ENCODE measurements around the gene GRM8. TPM values are rescaled to one million over a fixed set of nuclear protein-coding genes. Genes with fewer than 3 reads are reported as not detected.

GRM8 gene
- total and polyA plus RNA-seq, 2 donors, result 0.27 to 0.38 TPM

DNA sequence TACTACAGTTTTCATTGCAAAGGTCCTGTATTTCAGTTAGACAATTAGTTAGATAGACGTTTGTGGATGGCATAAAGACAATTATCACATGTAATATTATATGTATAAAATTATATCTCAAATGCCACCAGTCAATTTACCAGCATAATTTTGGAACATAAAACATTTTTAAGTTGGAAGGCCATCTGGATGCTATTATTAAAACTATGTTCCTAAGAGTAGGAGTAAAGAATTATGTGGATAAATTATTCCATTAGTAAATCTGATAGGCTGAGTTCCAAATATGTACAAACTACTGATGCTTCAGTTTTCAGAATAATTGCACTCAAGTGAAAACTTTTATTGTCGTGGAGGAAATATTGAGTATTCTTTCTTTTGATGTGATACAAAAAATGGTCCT, 790.3 kb downstream of the GRM8 start:
- Histone ChIP-seq H3K36me3 (ENCODE audit: control insufficient read depth in 2 of 2, insufficient read depth in 2 of 2, low read length in 1 of 2) (no peaks in the 10 kb centered on the region), H3K4me1 (ENCODE audit: control insufficient read depth in 2 of 2, insufficient read depth in 2 of 2, low read length in 2 of 2) (no peaks in the 10 kb centered on the region), H3K27me3 (ENCODE audit: control insufficient read depth in 2 of 2, insufficient read depth in 1 of 2, low read length in 1 of 2) (no peaks in the 10 kb centered on the region), H3K27ac (ENCODE audit: low read depth in 1 of 2, low read length in 1 of 2) (no peak overlapping the region), H3K9me3 (ENCODE audit: control insufficient read depth in 2 of 2, insufficient read depth in 1 of 2, low read length in 1 of 2) (no peaks in the 10 kb centered on the region), H3K4me3 (ENCODE audit: low read length in 2 of 2) (no peak overlapping the region)
- no peak for DNase-seq (ENCODE audit: low read depth in 6 of 9, low spot score in 9 of 9)
- 79% methylated on average over 2 of the region's 2 CpGs for WGBS

DNA sequence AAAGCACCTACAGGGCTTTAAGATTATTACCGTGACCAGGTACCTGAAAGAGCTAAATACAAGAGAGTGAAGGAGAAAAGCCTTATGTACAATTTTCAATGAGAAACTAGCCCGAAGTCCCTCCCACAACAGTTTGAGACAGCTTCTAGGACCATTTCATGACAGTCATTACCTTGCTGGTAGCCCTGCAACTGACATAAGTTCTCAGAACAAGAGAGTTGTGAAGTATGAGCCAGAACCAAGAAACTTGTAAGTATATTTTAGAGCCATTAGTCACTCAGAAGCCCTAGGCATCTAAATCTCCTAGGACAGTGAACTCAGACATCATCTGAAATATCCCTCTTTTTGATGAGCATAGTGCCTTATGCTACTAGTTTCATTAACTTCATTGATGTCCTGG, 792.1 kb downstream of the GRM8 start:
- Histone ChIP-seq H3K9me3 (ENCODE audit: control insufficient read depth in 2 of 2, insufficient read depth in 1 of 2, low read length in 1 of 2) (no peaks in the 10 kb centered on the region), H3K4me3 (ENCODE audit: low read length in 2 of 2) (no peak overlapping the region), H3K36me3 (ENCODE audit: control insufficient read depth in 2 of 2, insufficient read depth in 2 of 2, low read length in 1 of 2) (no peaks in the 10 kb centered on the region), H3K27ac (ENCODE audit: low read depth in 1 of 2, low read length in 1 of 2) (no peak overlapping the region), H3K27me3 (ENCODE audit: control insufficient read depth in 2 of 2, insufficient read depth in 1 of 2, low read length in 1 of 2) (no peaks in the 10 kb centered on the region), H3K4me1 (ENCODE audit: control insufficient read depth in 2 of 2, insufficient read depth in 2 of 2, low read length in 2 of 2) (no peaks in the 10 kb centered on the region)
- no peak for DNase-seq (ENCODE audit: low read depth in 6 of 9, low spot score in 9 of 9)
- WGBS, result 85% methylated on average over 2 of the region's 2 CpGs

DNA sequence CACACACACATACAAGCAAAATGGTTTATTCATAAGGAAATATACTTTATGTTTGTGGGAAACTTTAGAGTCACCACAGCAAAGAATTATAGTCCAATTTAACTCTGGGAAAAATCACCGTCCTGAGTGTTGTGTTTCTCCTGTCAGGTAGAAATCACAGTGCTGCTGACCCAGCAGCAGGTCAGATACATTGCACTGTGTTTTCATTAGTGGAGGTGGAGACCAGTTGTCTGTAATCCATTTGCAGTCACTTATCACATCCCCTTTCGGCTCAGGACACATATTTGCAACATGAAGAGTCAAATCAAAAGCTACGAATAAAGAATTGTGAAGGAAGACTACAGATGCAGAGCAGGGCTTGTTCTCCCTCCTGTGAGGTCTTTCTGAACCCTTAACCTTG, 799.6 kb downstream of the GRM8 start:
- Histone ChIP-seq H3K4me1 (ENCODE audit: control insufficient read depth in 2 of 2, insufficient read depth in 2 of 2, low read length in 2 of 2) (no peaks in the 10 kb centered on the region), H3K9me3 (ENCODE audit: control insufficient read depth in 2 of 2, insufficient read depth in 1 of 2, low read length in 1 of 2) (no peaks in the 10 kb centered on the region), H3K4me3 (ENCODE audit: low read length in 2 of 2) (no peak overlapping the region), H3K27ac (ENCODE audit: low read depth in 1 of 2, low read length in 1 of 2) (no peak overlapping the region), H3K27me3 (ENCODE audit: control insufficient read depth in 2 of 2, insufficient read depth in 1 of 2, low read length in 1 of 2) (no peaks in the 10 kb centered on the region), H3K36me3 (ENCODE audit: control insufficient read depth in 2 of 2, insufficient read depth in 2 of 2, low read length in 1 of 2) (no peaks in the 10 kb centered on the region)
- 88% methylated on average over 3 of the region's 3 CpGs for WGBS
- DNase-seq (ENCODE audit: low read depth in 6 of 9, low spot score in 9 of 9), result no peak

DNA sequence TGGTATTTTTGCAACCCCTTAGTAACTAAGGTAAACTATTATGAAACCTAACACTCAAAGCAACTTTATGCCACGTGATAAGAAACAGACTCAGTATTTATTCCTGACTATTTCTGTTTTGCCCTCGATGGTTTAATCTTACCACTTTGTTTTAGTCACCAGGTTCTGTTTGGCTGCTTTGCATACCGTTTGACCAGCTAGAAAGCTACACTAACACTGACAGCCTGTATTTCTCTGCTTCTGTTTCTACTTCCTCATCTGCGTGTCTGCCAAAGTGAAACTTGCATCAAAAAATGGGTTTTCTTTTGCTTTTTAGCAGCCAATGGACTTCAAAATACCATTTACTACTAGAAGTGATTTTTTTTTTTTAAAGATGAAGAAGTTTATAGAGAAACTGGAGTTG, 802.5 kb downstream of the GRM8 start:
- H3K36me3 ChIP-seq (ENCODE audit: control insufficient read depth in 2 of 2, insufficient read depth in 2 of 2, low read length in 1 of 2), result no peaks in the 10 kb centered on the region
- H3K9me3 ChIP-seq (ENCODE audit: control insufficient read depth in 2 of 2, insufficient read depth in 1 of 2, low read length in 1 of 2), result no peaks in the 10 kb centered on the region
- H3K4me3 ChIP-seq (ENCODE audit: low read length in 2 of 2), result no peak overlapping the region
- H3K27me3 ChIP-seq (ENCODE audit: control insufficient read depth in 2 of 2, insufficient read depth in 1 of 2, low read length in 1 of 2), result no peaks in the 10 kb centered on the region
- no peak overlapping the region for H3K27ac ChIP-seq (ENCODE audit: low read depth in 1 of 2, low read length in 1 of 2)
- 24% methylated on average over 4 of the region's 4 CpGs for WGBS
- H3K4me1 ChIP-seq (ENCODE audit: control insufficient read depth in 2 of 2, insufficient read depth in 2 of 2, low read length in 2 of 2), result no peaks in the 10 kb centered on the region
- DNase-seq (ENCODE audit: low read depth in 6 of 9, low spot score in 9 of 9), result no peak

DNA sequence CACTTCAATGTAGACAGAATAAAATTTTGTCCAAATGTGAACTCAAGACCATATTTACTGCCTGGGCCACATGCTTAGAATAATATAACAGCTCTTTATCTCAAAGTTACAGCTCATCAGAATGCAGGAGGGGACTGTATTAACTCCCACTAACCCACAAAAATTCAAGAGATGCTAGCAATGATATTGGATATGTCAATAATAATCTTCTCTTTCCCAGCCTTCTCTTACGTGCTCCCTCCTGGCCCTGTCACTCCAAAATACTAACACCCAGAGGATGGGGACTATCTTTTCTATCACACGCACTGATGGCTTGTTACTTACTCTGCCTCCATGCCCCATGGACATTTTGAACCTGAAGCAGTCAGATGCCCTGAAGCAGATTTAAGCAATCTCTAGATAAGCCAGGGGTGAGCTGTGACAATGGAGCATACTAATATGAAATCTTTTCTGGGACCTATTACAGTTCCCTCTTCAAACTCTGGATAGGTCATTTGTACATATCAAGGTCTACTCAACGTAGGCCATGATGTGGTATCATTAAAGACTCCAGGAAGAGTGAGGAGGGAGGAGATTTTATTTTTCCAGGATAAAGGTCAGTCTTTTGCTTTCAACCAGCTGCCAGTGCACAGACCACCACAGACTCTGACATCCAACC, 803.0 kb downstream of the GRM8 start:
- Histone ChIP-seq H3K27ac (ENCODE audit: low read depth in 1 of 2, low read length in 1 of 2) (no peak overlapping the region), H3K27me3 (ENCODE audit: control insufficient read depth in 2 of 2, insufficient read depth in 1 of 2, low read length in 1 of 2) (no peaks in the 10 kb centered on the region), H3K4me1 (ENCODE audit: control insufficient read depth in 2 of 2, insufficient read depth in 2 of 2, low read length in 2 of 2) (no peaks in the 10 kb centered on the region), H3K36me3 (ENCODE audit: control insufficient read depth in 2 of 2, insufficient read depth in 2 of 2, low read length in 1 of 2) (no peaks in the 10 kb centered on the region), H3K4me3 (ENCODE audit: low read length in 2 of 2) (no peak overlapping the region), H3K9me3 (ENCODE audit: control insufficient read depth in 2 of 2, insufficient read depth in 1 of 2, low read length in 1 of 2) (no peaks in the 10 kb centered on the region)
- DNase-seq (ENCODE audit: low read depth in 6 of 9, low spot score in 9 of 9), result no peak
- 90% methylated on average over 3 of the region's 3 CpGs for WGBS

DNA sequence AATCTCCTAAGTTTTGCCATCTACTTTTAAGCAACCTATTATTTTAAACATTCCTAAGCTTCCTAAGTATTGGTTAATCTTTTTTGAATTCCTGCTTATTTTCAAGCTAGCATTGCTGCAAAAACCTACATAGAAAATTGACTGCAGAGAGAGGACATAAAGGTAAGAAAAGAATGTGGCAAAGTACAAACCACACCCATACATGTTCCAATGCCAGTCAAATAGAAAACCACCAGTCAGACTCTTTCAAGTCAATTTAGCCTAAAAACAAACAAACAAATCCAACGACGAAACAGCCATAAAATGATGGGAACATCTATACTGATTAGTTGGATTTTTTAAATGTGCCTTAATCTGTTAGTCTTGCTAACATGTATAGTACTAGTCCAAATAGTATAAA, 804.8 kb downstream of the GRM8 start:
- Histone ChIP-seq H3K4me1 (ENCODE audit: control insufficient read depth in 2 of 2, insufficient read depth in 2 of 2, low read length in 2 of 2) (no peaks in the 10 kb centered on the region), H3K27ac (ENCODE audit: low read depth in 1 of 2, low read length in 1 of 2) (no peak overlapping the region), H3K9me3 (ENCODE audit: control insufficient read depth in 2 of 2, insufficient read depth in 1 of 2, low read length in 1 of 2) (no peaks in the 10 kb centered on the region), H3K36me3 (ENCODE audit: control insufficient read depth in 2 of 2, insufficient read depth in 2 of 2, low read length in 1 of 2) (no peaks in the 10 kb centered on the region), H3K4me3 (ENCODE audit: low read length in 2 of 2) (no peak overlapping the region), H3K27me3 (ENCODE audit: control insufficient read depth in 2 of 2, insufficient read depth in 1 of 2, low read length in 1 of 2) (no peaks in the 10 kb centered on the region)
- WGBS, result 79% methylated on average over 2 of the region's 2 CpGs
- no peak for DNase-seq (ENCODE audit: low read depth in 6 of 9, low spot score in 9 of 9)

DNA sequence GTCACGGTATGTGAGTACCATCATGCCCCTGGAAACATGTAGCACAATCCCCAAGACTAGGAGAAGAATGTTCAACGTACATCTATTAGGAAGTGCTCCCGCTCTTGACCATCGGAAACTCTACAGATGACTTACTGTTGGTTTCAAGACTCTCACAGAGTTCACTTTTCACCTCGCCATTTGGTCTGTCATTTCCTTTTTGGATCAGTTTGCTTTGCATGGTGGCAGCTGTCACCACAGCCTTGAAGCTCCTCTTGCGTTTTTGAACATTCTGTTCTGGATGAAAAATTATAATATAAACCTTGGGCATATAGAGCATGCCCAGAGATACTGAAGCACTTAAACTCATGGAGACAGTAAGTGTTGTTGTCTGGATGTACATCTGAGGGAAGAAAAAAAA, 806.8 kb downstream of the GRM8 start:
- Histone ChIP-seq H3K4me1 (ENCODE audit: control insufficient read depth in 2 of 2, insufficient read depth in 2 of 2, low read length in 2 of 2) (no peaks in the 10 kb centered on the region), H3K9me3 (ENCODE audit: control insufficient read depth in 2 of 2, insufficient read depth in 1 of 2, low read length in 1 of 2) (no peaks in the 10 kb centered on the region), H3K27me3 (ENCODE audit: control insufficient read depth in 2 of 2, insufficient read depth in 1 of 2, low read length in 1 of 2) (no peaks in the 10 kb centered on the region), H3K27ac (ENCODE audit: low read depth in 1 of 2, low read length in 1 of 2) (no peak overlapping the region), H3K36me3 (ENCODE audit: control insufficient read depth in 2 of 2, insufficient read depth in 2 of 2, low read length in 1 of 2) (no peaks in the 10 kb centered on the region), H3K4me3 (ENCODE audit: low read length in 2 of 2) (no peak overlapping the region)
- no peak for DNase-seq (ENCODE audit: low read depth in 6 of 9, low spot score in 9 of 9)
- 92% methylated on average over 6 of the region's 6 CpGs for WGBS

DNA sequence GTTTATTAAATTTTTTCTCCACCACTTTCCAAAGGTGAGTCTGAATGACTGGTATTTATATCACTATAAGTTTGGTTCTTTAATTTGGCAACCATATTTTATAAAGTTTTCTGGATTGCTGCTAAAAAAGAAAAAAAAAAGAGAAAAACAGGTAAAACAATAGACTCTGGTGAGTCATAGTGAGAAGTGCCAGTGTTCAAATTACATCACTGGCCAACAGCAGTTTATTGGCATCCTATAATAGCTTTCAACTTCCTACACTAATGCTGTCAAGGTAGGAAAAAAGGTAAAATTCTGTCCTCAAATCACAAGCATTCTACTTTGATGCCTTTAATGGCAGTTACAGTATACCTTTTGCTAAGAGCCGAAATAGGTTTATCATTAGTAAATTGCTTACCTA, 808.8 kb downstream of the GRM8 start:
- no peaks in the 10 kb centered on the region for H3K27me3 ChIP-seq (ENCODE audit: control insufficient read depth in 2 of 2, insufficient read depth in 1 of 2, low read length in 1 of 2)
- WGBS, result 98% methylated on average over 1 of the region's 1 CpG
- H3K4me3 ChIP-seq (ENCODE audit: low read length in 2 of 2), result no peak overlapping the region
- no peaks in the 10 kb centered on the region for H3K4me1 ChIP-seq (ENCODE audit: control insufficient read depth in 2 of 2, insufficient read depth in 2 of 2, low read length in 2 of 2)
- no peak overlapping the region for H3K27ac ChIP-seq (ENCODE audit: low read depth in 1 of 2, low read length in 1 of 2)
- no peak for DNase-seq (ENCODE audit: low read depth in 6 of 9, low spot score in 9 of 9)
- no peaks in the 10 kb centered on the region for H3K36me3 ChIP-seq (ENCODE audit: control insufficient read depth in 2 of 2, insufficient read depth in 2 of 2, low read length in 1 of 2)
- H3K9me3 ChIP-seq (ENCODE audit: control insufficient read depth in 2 of 2, insufficient read depth in 1 of 2, low read length in 1 of 2), result no peaks in the 10 kb centered on the region

DNA sequence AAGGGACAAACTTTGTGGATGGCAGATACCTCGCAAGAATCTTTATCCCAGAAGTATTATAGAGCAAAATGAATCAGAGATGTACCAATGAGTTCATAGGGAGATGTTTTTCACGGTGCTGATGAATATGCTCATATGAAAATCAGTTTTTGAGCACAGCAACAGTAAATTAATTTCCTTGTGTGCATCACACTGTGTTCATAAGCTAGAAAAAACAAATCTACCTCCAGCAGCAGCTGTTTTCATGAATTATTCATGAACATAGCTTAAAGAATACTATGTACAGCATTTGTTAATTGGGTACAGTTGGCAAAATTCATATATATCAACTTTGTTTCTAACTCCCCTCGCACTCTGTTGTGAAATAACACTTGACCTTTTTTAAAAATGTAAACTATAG, 809.8 kb downstream of the GRM8 start:
- no peaks in the 10 kb centered on the region for H3K27me3 ChIP-seq (ENCODE audit: control insufficient read depth in 2 of 2, insufficient read depth in 1 of 2, low read length in 1 of 2)
- DNase-seq (ENCODE audit: low read depth in 6 of 9, low spot score in 9 of 9), result no peak
- H3K36me3 ChIP-seq (ENCODE audit: control insufficient read depth in 2 of 2, insufficient read depth in 2 of 2, low read length in 1 of 2), result no peaks in the 10 kb centered on the region
- H3K4me1 ChIP-seq (ENCODE audit: control insufficient read depth in 2 of 2, insufficient read depth in 2 of 2, low read length in 2 of 2), result no peaks in the 10 kb centered on the region
- no peak overlapping the region for H3K4me3 ChIP-seq (ENCODE audit: low read length in 2 of 2)
- no peak overlapping the region for H3K27ac ChIP-seq (ENCODE audit: low read depth in 1 of 2, low read length in 1 of 2)
- WGBS, result 87% methylated on average over 3 of the region's 3 CpGs
- H3K9me3 ChIP-seq (ENCODE audit: control insufficient read depth in 2 of 2, insufficient read depth in 1 of 2, low read length in 1 of 2), result no peaks in the 10 kb centered on the region

DNA sequence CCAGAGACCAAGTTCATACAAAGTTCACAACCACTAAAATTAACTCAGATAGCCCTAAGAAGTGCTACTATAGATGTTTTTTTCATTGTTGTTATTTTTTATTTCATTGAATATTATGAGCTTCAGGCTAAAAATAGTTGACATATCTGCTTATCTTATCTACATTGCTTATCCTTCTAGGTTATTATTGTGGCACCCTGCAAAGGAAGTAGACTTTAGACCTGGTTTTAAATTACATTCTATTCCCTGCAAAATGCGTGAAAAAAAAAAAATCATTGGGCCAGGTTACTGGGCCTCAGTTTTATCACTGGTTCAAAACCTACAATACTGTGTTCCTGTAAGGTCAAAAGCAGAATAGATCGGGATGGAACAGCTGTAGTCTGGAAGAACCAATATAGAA, 811.0 kb downstream of the GRM8 start:
- no peak for DNase-seq (ENCODE audit: low read depth in 6 of 9, low spot score in 9 of 9)
- no peaks in the 10 kb centered on the region for H3K36me3 ChIP-seq (ENCODE audit: control insufficient read depth in 2 of 2, insufficient read depth in 2 of 2, low read length in 1 of 2)
- 84% methylated on average over 2 of the region's 2 CpGs for whole genome bisulfite sequencing
- H3K9me3 ChIP-seq (ENCODE audit: control insufficient read depth in 2 of 2, insufficient read depth in 1 of 2, low read length in 1 of 2), result no peaks in the 10 kb centered on the region
- no peaks in the 10 kb centered on the region for H3K27me3 ChIP-seq (ENCODE audit: control insufficient read depth in 2 of 2, insufficient read depth in 1 of 2, low read length in 1 of 2)
- no peak overlapping the region for H3K4me3 ChIP-seq (ENCODE audit: low read length in 2 of 2)
- no peak overlapping the region for H3K27ac ChIP-seq (ENCODE audit: low read depth in 1 of 2, low read length in 1 of 2)
- H3K4me1 ChIP-seq (ENCODE audit: control insufficient read depth in 2 of 2, insufficient read depth in 2 of 2, low read length in 2 of 2), result no peaks in the 10 kb centered on the region
